Ecto neural progenitor cell (in vitro differentiated cells): ENCODE data around the gene EEF1A2.

Experiments
- DNase-seq: peaks from one replicate; pipeline ENCODE4 v3.0.0-alpha.2; 2018; ENCODE audit warnings: low spot score

EEF1A2 gene

DNA sequence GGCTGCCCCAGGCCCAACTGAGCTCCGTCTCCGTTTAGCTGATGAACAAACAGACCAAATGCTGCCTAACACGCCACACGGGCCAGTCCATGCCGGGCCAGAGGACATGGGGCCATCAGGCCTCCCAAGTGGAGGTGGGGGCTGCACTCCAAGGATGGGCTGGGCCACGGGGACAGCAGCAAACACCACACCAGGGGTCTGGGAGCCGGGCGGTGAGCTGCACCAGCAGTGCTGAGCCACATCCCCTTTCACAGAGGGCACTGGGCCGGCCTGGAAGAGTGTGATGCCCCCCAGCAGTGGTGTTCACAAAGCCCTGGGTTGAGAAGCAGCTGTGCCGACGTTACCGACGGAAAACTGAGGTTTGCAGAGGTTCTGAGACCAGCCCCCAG, 29.2 kb downstream of the EEF1A2 start:
- no peak for DNase-seq

DNA sequence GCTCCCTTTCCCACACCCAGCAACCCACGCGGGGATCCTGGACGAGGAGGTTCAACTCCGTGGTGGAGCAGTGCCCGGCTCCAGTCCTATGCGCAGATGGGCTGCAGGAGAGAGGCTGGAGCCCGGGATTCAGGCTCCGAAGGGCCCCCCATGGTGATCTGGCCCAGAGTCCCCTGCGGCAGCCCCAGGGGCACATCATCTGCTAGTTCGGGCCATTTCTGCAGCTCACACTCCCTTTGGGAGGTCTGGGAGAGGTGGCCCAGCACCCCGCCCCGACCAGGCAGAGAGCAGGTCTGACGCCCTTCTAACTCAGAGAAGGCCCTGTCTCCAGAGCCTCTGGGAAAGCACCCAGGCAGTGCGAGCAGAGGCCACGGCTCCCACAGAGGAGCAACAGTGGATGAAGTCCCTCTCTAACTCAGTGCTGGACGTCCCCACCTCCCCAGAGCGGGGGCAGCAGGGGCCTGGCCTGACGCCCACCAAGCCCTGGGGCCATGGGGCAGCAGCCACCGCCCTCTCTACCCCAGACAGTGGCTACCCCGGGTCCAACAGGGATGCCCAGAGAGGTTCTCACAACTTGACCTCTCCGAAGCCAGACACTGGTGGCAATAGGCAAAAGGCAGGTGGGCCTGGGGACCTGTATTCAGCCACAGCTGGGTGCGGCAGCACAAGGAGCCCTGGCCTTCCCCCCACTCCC, 29.7 kb downstream of the EEF1A2 start:
- no peak for DNase-seq

DNA sequence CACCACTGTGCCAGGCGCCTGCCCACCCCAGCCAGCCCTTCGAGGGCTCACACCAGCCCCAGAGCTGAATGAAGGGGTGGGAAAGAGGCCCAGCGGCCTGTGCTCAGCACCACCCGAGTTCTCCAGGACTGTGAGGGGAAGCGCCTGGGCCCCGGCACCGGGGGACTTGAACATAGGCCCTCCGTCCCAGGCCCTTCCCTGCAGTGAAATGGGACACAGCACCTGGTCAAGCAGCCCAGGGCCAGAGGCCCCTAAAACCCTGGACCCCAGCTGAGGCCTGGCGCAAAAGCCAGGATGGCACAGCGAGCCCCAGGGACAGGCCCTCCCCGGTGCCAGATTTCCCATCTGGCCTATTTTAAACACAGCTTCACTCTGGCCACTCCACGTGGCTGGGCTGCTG, 30.5 kb downstream of the EEF1A2 start:
- DNase-seq, result no peak

DNA sequence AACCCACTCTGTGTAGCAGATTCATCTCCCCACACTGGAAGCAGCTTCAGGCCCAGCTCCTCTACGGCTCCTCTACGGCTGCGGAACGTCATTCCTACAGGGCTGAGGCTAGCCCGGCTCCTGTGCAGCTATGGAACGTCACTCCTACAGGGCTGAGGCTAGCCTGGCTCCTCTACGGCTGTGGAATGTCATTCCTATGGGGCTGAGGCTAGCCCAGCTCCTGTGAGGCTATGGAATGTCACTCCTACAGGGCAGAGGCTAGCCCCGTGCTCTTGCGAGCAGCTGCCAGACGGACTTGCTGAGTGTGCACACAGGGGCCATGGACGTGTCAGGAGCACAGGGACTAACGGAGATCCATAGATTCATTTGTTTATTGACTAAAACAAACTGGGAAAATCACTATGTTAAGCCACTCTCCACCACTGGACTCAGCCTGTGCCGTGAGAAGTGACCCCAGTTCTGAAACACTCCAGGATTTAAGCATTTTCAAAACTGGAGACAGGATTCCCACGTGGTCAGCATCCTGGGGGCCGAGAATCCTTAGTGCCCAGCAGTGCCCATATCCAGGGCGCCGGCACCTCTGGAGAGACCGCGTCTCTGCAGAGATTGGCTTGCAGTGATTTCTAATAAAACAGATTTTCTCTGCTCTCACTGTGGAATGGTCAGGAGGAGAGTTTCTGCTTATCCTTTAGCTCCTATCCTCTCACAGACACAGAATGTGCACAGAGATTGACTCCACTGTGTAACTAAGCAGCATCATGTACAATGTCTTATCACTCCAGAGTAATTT, 31.4 kb downstream of the EEF1A2 start:
- DNase-seq, result no peak

DNA sequence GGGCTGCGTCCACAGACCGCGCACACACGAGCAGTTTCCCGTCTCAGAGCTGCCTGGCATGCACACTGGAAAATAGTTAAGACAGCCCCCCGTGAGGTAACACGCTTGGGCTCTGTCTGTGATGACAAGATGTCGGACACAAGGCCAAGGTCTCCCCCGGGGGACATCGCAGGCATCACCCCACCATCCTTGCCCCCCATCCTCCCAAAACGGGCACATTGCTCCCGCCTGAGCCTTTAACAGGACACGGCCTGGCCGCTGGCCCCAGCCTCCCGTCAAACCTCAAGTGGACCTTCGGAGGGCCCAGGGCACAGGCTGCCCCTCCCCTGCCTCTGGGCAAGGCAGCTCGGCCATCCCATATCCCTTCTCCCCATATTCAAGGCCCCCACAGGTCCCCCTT, 32.0 kb downstream of the EEF1A2 start:
- DNase-seq, result no peak

DNA sequence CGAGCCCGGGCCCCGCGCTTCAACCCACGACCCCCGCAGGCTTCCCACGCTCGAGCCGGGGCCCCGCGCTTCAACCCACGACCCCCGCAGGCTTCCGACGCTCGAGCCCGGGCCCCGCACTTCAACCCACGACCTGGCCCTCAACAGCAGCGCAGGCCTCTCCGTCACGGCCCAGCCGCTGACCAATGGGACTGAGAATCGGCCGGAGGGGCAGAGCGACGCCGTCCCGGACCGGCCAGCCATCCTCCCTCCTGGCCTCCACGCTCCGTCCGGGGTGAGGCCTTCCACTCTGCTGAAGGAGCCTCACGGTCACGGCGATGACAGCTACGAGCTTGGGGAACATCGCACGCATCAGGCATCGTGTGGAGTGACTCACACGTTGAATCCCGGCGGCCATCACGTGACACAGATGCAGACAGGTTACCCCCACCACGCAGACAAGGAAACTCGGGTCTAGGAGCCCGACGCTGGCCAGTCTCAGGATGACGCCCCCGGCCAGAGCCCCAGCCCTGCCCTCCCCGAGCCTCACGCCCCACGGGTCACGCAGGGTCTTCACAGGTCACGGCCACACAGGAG, 32.5 kb downstream of the EEF1A2 start:
- DNase-seq, result no peak

DNA sequence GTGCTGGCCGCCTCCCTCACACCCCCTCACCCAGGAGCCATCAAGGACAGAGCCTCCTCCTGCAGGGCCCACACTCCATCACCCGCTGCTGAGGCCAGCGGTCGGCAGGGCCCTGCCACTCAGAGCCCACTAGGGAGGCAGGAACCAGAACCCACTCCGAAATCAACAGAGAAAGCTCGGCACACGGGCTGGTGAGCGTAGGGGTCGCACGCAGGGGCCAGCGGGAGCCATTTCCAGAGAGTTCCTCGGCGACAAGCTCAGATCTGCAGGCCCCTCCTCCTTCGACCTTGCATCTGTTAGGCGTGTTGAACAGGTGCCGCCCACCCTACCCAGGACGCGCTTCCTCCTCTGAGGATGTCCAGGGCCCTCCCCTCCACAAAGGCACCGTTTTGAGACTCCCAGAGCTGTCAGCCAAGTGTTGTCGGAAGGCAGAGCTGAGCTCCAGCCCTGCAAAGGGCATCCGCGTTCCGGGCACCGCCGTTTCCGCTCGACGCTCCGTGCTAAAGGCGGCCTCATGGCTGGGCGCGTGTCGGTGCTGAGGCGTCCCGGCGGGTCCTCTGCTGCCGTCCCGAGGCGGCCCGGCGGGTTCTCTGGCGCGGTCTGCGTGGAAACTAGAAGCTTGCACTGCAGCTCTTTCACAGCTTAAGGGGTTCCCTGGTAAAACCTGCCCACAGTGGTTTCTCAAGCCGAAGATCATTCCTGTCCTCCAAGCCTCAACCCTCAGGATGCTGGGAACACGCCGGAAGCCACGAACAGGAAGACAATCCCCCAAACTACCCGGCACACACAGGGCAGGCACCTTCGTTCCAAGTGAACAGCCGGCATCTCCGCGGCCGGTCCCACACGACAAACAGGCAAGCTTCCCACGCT, 33.3 kb downstream of the EEF1A2 start:
- DNase-seq, result no peak

DNA sequence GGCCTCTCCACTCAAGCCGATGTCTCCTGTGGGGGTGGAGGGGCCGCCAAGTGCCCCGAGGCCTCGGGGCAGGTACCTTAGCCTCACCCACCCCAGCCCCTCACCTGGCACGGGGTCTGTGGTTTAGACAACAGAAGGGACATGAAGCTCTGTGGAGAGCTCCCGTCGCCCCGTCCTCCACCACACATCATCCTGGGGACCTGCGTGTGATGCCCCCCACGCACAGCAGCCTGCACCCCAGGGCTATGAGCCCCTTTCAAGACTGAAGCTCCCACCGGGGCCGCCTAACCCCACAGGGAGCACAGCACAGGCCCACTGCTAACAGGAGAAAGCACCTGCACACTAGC, 34.6 kb downstream of the EEF1A2 start:
- no peak for DNase-seq

DNA sequence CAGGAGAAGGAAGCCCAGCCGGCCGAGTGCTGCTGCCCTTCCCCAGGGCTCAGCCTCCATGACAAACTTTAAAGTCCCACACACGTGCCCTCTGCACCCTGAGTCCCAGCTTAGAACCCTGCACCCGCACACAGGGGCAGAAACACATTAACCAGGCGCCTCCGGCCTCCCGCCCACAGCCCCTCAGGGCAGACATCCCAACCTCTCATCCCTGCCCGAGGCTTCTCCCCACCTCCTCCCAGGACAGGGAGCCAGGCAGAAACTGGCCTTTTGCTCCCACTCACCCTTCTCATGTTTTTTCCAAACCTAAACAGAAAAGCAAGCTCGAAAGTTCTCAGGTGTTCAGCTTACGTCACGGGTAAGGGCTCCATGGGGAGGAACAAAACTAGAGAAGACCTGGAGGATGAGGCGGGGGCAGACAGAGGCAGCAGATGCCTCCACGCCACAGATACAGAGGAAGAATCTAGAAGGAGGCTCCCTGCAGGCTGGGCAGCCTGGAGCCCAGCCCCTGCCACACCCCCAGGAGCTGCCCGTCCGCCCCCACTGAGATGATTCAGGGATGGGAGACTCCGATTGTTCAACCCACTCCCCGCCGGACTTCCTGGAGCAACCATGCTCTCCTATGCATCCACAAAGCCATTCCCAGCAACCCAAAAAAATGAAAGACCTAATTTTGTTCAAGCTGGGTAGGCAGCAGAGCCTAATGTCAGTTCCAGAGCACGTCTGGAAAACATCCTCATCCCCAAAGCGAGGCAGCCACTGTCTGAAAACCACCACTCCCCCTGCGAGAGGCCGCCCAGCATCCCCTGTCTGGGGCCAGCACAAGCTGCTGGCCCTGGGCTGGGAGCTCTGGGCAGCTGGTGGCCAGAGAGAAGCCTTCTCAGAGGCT, 35.2 kb downstream of the EEF1A2 start:
- DNase-seq, result no peak

DNA sequence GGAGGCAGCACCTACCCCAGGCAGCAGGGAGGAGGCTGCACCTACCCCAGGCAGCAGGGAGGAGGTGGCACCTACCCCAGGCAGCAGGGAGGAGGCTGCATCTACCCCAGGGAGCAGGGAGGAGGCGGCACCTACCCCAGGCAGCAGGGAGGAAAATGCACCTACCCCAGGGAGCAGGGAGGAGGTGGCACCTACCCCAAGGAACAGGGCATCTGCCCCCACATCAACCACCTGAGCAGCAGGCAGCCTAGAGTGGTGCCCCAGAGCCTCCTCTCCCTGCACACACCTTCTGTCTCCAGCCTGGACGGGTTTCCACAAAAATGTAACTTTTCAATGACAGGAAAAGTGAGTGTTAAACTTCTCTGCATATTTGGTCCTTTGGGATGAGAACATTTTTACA, 36.6 kb downstream of the EEF1A2 start:
- no peak for DNase-seq

DNA sequence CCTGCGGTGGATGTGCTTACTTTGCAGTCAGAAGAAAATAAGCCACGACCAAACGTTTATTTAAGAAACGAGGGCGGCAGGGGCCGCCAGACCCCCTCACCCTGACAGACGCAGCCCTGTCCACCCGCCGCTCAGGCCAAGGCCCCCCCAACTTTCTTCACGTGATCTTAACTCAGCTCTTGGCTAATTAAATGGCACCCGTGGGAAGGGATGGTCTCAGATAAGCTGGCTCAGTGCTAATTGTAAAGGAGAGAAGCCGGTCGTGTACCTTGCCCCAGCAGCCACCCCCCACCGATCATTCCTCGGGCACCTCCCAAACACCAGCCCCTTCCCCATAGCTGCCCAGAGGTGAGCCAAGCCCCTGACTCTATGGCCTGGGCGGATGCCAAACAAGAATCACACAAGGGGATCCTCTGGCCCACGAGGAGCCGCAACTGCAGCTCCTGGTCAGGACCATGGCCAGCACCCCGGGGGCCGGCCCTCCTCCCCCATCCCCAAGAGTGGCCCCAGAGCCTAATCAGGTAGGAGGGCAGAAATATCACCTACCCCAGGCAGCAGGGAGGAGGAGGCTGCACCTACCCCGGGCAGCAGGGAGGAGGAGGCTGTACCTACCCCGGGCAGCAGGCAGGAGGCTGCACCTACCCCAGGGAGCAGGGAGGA, 37.6 kb downstream of the EEF1A2 start:
- peak; percentile 72 for DNase-seq

DNA sequence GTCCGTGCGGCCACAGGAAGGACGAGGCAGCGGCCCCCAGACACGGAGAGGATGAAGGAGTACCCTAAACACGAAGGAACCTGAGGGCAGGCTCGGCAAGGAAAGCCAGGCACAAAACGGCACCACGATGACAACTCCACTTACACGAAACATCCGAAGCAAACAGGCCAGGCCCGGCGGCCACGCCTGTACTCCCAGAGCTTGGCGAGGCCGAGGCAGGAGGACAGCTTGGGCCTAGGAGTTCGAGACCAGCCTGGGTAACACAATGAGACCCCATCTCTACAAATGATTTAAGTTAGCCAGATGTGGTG, 39.9 kb downstream of the EEF1A2 start:
- no peak for DNase-seq

DNA sequence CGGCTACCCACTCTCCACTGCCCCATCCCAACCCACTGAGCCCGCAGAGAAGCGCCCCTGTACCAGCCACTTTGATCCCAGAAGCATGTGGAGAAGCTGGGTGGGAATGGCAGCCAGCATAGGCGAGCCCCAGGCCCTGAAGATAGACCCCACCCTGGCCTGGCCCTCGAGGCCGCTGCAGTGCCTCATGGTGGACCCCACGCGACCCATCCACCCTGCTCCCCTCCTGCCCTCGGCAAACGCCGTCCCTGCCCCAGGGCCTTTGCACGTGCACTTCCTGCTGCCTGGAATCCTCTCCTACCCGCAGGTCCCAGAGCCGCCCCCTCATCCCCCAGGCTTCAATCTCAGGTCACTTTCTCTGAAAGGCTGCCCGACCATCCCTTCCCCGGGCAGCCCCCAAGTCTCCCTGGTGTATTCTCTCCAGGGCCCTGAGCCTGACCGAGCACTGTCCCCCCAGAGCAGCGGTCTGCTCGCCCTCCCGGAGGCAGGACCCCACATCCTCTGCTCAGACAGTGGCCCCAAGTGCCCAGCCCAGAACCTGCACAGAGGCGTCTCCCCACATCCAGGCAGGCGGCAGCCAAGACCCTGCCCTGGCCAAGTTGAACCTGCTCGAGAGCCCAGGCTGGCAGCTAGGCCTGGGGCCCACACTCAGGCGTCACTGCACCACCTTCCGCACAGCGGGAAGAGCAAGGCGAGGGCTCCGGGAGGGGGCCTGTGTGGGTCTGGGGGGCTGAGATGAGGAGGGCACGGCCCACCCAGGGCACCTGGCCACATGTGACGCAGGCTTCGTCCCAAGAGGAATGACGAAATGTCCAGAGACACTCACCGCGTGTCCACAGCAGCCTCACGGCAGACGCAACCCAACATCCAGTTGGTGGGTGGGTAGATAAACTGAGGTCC, 40.5 kb downstream of the EEF1A2 start:
- DNase-seq, result no peak

DNA sequence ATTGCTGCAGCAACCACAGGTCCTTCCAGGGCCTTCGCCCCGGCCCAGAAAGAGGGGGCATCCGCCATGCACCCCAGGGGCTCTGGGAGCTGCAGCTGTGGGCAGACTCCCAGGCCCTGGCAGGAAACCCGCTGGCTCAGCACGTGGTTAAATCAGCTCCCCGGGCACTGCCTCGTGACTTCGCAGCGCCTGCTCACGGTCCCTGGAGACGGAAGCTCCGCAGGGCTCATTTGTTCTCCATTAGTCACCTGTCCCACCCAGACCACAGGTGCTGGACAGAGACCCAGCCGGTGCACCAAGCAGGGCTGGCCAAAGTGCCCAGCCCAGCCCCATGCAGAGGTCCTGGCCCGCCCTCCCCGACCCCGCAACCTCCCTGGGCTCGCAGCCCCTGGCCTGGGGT, 41.1 kb downstream of the EEF1A2 start:
- DNase-seq, result no peak

DNA sequence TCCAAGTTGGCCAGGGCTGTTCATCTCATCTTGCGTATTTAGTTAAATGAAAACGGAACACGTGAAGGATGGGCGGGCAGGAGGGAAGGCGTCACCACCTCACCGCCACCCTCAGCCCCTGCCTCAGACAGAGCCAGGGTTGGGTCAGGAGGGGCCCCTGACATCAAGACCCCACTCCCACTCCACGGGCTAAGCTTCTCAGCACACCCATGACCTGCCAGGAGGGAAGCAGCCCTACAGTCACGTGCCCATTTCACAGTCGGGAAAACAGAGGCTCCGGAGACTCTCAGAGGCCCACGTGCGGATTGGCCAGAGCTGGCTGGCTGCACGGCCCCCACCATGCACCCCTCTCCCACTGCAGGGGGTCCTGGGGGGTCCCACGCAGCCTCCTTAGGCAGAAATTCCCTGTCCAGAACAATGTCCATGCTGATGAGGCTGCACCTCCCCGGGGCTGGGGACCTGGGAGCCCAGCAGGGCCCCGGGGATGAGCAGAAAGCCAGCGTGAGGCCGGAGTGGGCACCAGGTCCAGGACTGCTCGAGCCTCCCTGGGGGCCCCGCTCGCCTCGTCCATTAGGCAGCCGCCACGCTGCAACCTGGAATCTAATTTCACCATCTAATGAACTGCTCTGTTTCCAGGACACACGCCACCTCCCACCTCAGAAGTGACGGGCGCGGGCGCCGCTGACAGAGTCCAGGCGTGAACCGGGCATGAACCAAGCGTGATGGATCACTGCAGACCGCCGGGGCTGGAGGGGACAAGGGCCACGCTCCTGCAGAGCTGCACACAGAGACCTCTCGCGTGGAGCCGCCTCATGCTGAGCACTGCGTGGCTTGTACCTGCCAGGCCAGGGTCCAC, 42.2 kb downstream of the EEF1A2 start:
- DNase-seq, result no peak

DNA sequence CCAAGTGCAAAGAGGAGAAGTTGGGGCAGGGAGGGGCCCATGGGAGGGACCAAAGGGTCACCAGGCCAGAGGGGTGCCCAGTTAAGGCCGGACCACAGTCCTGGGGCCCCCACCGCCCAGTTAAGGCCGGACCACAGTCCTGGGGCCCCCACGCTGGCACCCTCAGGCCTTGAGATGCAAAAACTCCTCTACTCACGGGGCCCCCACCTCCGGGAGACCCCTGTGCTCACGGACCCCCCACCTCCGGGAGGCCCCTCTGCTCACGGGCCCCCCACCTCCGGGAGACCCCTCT, 43.4 kb downstream of the EEF1A2 start:
- no peak for DNase-seq

DNA sequence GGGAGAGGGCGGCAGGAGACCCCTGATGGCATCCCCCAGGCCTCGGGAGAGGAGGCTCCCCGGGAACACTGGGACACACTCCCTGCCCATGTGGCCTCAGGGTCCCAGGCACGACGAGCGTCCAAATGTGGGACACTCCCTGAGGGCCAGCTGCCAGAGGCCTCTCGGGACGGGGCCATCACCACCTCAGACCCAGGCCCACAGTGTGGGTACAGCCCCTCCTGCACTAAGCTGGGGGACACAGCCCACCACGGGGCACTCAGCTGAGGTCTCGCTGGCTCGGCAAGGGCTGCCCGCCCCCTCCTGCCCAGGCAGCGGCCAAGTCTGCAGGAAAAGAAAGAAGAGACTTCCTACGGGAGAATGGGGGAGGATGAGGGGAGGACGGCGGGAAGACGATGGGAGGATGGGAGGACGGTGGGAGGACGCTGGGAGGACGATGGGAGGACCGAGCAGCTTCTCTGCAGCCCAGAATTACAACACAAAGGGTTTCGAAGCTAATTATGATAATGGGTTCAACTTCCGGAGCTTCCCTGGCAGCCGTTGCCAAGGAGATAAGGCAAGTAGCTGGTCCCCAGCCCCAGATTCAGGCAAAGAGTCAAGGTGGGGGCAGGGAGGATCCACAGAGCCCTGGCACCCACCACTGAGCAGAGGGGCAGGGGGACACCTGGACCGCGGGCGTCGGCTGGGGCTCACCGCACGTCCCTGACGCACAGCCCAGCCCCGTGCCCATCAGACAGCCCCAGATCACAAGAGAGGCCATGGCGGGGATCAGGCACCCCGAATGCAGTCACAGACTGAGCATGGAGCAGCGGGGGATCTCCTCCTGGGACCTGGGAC, 43.9 kb downstream of the EEF1A2 start:
- no peak for DNase-seq

DNA sequence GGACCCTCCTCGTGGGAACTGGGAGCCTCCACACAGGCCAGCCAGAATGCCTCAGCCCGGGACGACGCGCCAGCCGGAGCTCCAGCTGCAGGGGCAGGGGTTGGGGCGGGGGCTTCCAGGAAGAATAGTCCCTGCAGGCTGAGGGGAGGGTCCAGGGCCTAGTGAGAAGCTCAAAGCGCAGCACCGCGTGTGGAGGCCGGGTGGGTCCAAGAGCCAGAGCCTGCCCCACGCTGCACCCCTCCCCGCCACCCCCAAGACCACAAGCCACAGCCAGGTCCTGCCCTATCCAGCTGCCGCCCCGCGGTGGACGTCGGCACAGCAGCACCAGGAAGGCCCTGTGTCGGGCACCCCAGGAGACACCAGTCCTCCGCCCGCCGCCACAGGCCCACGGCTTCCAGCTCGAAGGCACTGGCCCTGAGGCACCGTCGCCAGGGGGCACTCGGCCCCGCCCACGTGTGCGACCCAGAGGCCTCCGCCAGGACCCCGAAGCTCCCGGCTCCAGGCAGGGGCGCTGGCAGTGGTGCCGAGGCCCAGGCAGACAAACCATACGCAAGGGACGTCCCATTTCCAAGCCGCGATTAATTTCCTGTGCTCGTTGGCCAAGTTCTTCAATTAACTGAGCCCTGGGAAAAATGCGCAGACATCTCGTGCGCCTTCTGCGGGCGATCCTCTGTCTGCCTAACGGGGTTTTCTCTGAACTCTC, 45.9 kb downstream of the EEF1A2 start:
- peak; percentile 71 for DNase-seq
